ENCODE results near the gene KRTAP10-2. TPM values are rescaled to one million over a fixed set of nuclear protein-coding genes. Genes with fewer than 3 reads are reported as not detected.

KRTAP10-2 gene
- total RNA-seq, 1 experiment from 2014 or later = not detected

DNA sequence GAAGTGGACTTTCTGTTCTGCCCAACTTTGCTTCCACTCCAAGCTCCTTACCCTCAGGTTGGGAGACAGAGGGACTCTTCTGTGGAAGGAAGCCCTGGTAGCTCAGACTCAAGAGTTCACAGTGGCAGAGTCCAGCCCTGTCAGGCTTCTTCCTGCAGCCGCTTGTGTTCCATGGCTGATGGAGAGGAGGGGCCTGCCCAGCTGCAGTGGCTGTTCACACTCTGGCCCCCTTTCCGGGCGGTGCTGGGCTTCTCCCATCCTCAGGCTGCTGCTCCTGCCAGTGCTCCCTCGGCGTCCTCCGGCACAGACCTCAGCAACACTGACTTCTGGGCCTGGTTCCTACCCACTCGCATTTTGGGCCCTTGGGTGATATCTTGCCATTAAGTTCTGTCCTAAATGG, 15.3 kb downstream of the KRTAP10-2 start:
- no peaks in the 10 kb centered on the region for H3K9me3 ChIP-seq (ENCODE audit: control insufficient read depth, low read depth, low read length)
- peak; percentile 35 for DNase-seq
- no peak overlapping the region for H3K27ac Mint-ChIP-seq
- no peak overlapping the region for H2BK12ac ChIP-seq (ENCODE audit: insufficient read length, low read depth, low read length)
- H3K23ac ChIP-seq (ENCODE audit: insufficient read length, low read depth, low read length) = no peak overlapping the region
- peaks cover 0 to 5% of the 10 kb centered on the region in 2 experiments; a peak in 2 of 5 replicates for H3K9me3 Mint-ChIP-seq
- H4K91ac ChIP-seq (ENCODE audit: insufficient read length, low read depth, low read length) = no peak overlapping the region
- no peak overlapping the region for H2BK20ac ChIP-seq (ENCODE audit: low read depth, low read length, poor library complexity, severe bottlenecking)
- no CpG with 5 or more reads among the region's 7 CpGs for WGBS (ENCODE audit: extremely low coverage, insufficient read length, low lambda C conversion rate)
- no peaks in the 10 kb centered on the region for H3K79me1 ChIP-seq (ENCODE audit: insufficient read depth, low read depth, low read length, poor library complexity, severe bottlenecking)
- H2BK5ac ChIP-seq (ENCODE audit: insufficient read length, low read length) = no peak overlapping the region
- no peak overlapping the region for H2AK5ac ChIP-seq (ENCODE audit: insufficient read length, low read length)
- H3K27me3 Mint-ChIP-seq (ENCODE audit: low read depth) = no peaks in the 10 kb centered on the region; the same call in none of the 2 replicates
- H3K4me2 ChIP-seq (ENCODE audit: insufficient read depth, insufficient read length, low read length) = no peak overlapping the region
- H3K27me3 ChIP-seq (ENCODE audit: insufficient read depth, low read length) = no peaks in the 10 kb centered on the region
- H3K4me1 Mint-ChIP-seq = peaks cover 2 to 8% of the 10 kb centered on the region in 2 experiments; a peak in 3 of 4 replicates
- no peak overlapping the region for H2BK15ac ChIP-seq (ENCODE audit: low read depth, low read length)
- no peaks in the 10 kb centered on the region for H3K79me2 ChIP-seq (ENCODE audit: insufficient read depth, low read length)
- no peak overlapping the region for H3K4ac ChIP-seq (ENCODE audit: low read depth, low read length)
- no peak overlapping the region for H3K4me3 Mint-ChIP-seq
- H2BK120ac ChIP-seq (ENCODE audit: low read depth, low read length, poor library complexity, severe bottlenecking) = no peak overlapping the region
- no peak overlapping the region for H2AFZ ChIP-seq (ENCODE audit: low read length)
- no peak for TF ChIP-seq CTCF (conservative IDR thresholded peaks at IDR 0.05)
- H3K36me3 Mint-ChIP-seq (ENCODE audit: insufficient read depth in 1 of 3, low read depth in 3 of 3) = peaks cover 0 to 5% (median 0%) of the 10 kb centered on the region in 3 experiments; a peak in 1 of 7 replicates
- no peaks in the 10 kb centered on the region; the same call in 1 of the 2 replicates for H3K4me1 ChIP-seq (ENCODE audit: insufficient read depth, low read length)
- no peak overlapping the region for H3K56ac ChIP-seq (ENCODE audit: insufficient read length, low read depth, low read length)
- H3K27ac ChIP-seq (ENCODE audit: insufficient read length, low read depth, low read length) = no peak overlapping the region
- H3K14ac ChIP-seq (ENCODE audit: insufficient read depth, low read length) = 0 out of 2 replicates have a peak overlapping the region, but pooled peaks have one; percentile 15
- no peaks in the 10 kb centered on the region for H3K23me2 ChIP-seq (ENCODE audit: insufficient read length, low read depth, low read length, poor library complexity, severe bottlenecking)
- no peak overlapping the region for H3K9ac ChIP-seq (ENCODE audit: extremely low read depth, insufficient read length, low read length)
- no peaks in the 10 kb centered on the region for H4K20me1 ChIP-seq (ENCODE audit: control insufficient read depth, insufficient read depth, insufficient read length)
- no peak overlapping the region for H3T11ph ChIP-seq (ENCODE audit: low read length)
- no peak overlapping the region for H4K8ac ChIP-seq (replicated peaks; ENCODE audit: insufficient read length, low read depth, low read length)
- no peak overlapping the region for H3K18ac ChIP-seq (ENCODE audit: insufficient read length, low read depth, low read length)
- no peak overlapping the region for H4K5ac ChIP-seq (ENCODE audit: insufficient read length, low read depth, low read length)
